Effector CD8-positive, alpha-beta T cell (primary cell): Measurements from ENCODE around the gene ZNF654.
A peak's percentile ranks its signal among the peaks of the same experiment; 100 is the strongest.
"Not testable (repeated sequence)": the region's sequence is repeated elsewhere in the genome, so short reads cannot be mapped to it uniquely, and the experiment has no call there.

Experiments
- DNase-seq: peaks from one replicate; lab custom pipeline; 2025; lab: John Stamatoyannopoulos, UW

The ZNF654 gene

GRCh38 chr3:88137836-88138235 is 78.8 kb downstream of the ZNF654 start:
- no peak for DNase-seq

- DNase-seq, result no peak
These were observed 82.5 kb downstream of the ZNF654 start for GRCh38 chr3:88141458-88142083.

GRCh38 chr3:88142094-88142624 is 83.1 kb downstream of the ZNF654 start:
- DNase-seq, result no peak

- DNase-seq, result no peak
These were observed 88.2 kb downstream of the ZNF654 start for GRCh38 chr3:88147261-88147660.

GRCh38 chr3:88148651-88149050 is 89.6 kb downstream of the ZNF654 start:
- DNase-seq, result no peak

- DNase-seq, result no peak
These were observed 90.0 kb downstream of the ZNF654 start for GRCh38 chr3:88149101-88149508.

- DNase-seq, result peak; percentile 66
These were observed 90.7 kb downstream of the ZNF654 start, which contains the start of gene C3orf38 for GRCh38 chr3:88149509-88150362. C3orf38 (plus strand) TSS chr3:88149959; CDS start chr3:88150053, 94 bp downstream.

GRCh38 chr3:88150371-88150770 is 91.3 kb downstream of the ZNF654 start:
- no peak for DNase-seq

- no peak for DNase-seq
These were observed 91.8 kb downstream of the ZNF654 start for GRCh38 chr3:88150806-88151205.

- DNase-seq, result no peak
These were observed 92.3 kb downstream of the ZNF654 start for GRCh38 chr3:88151358-88151757.

- DNase-seq, result no peak
These were observed 93.8 kb downstream of the ZNF654 start for GRCh38 chr3:88152841-88153240.

- DNase-seq, result no peak
These were observed 107.4 kb downstream of the ZNF654 start for GRCh38 chr3:88166419-88166971.

GRCh38 chr3:88167173-88167572 is 108.1 kb downstream of the ZNF654 start:
- no peak for DNase-seq

GRCh38 chr3:88167704-88168103 is 108.6 kb downstream of the ZNF654 start:
- DNase-seq, result no peak

- no peak for DNase-seq
These were observed 109.1 kb downstream of the ZNF654 start for GRCh38 chr3:88168171-88168570.

- no peak for DNase-seq
These were observed 121.4 kb downstream of the ZNF654 start for GRCh38 chr3:88180398-88180999.

- not testable (repeated sequence) for DNase-seq
These were observed 123.3 kb downstream of the ZNF654 start for GRCh38 chr3:88182165-88182918.

GRCh38 chr3:88188436-88188835 is 129.4 kb downstream of the ZNF654 start:
- DNase-seq, result no peak

GRCh38 chr3:88189361-88189810 is 130.3 kb downstream of the ZNF654 start:
- no peak for DNase-seq

- DNase-seq, result no peak
These were observed 132.9 kb downstream of the ZNF654 start for GRCh38 chr3:88191872-88192409.

- no peak for DNase-seq
These were observed 133.6 kb downstream of the ZNF654 start for GRCh38 chr3:88192631-88193030.
